Thoracic aorta (tissue), 2 donors: ENCODE measurements around the gene ALKBH1. TPM values are rescaled to one million over a fixed set of nuclear protein-coding genes. Genes with fewer than 3 reads are reported as not detected.
"Not testable (repeated sequence)": the region's sequence is repeated elsewhere in the genome, so short reads cannot be mapped to it uniquely, and the experiment has no call there.

ENCODE experiments used
- ATAC-seq: fragments of 150-250 bp; one replicate; pipeline ENCODE4 v1.8.0; 2017; ENCODE audit warnings: low read depth; ENCODE audit not compliant: insufficient number of reproducible peaks, low FRiP score
- DNase-seq: peaks from one replicate; pipeline ENCODE4 v3.0.0-alpha.2; 2020; ENCODE audit warnings: low spot score
- H3K27ac ChIP-seq, 2 donors: fragments of 200-600 bp; sonication (generic); 1 replicate in 1 of 2; 2 replicates in 1 of 2; pipeline ENCODE4 v1.5.1; 2016; ENCODE audit warnings: mild to moderate bottlenecking in 2 of 2, moderate library complexity in 2 of 2
- H3K27me3 ChIP-seq: fragments of 200-600 bp; sonication (generic); replicated peaks from 2 replicates; pipeline ENCODE4 v1.6.0; 2016; ENCODE audit warnings: mild to moderate bottlenecking; ENCODE audit not compliant: insufficient read depth
- H3K36me3 ChIP-seq: fragments of 200-600 bp; sonication (generic); one replicate; pipeline ENCODE4 v1.5.1; 2016
- H3K4me1 ChIP-seq, 2 donors: fragments of 200-600 bp; sonication (generic); 1 replicate in 1 of 2; 2 replicates in 1 of 2; pipeline versions ENCODE4 v1.5.1 to v1.6.0; 2016; ENCODE audit warnings: low read depth in 2 of 2, mild to moderate bottlenecking in 1 of 2; ENCODE audit not compliant: control insufficient read depth in 1 of 2
- H3K4me3 ChIP-seq: fragments of 200-600 bp; sonication (generic); 2 replicates; pipeline ENCODE4 v1.5.1; 2016; ENCODE audit warnings: mild to moderate bottlenecking
- H3K9me3 ChIP-seq: fragments of 200-600 bp; sonication (generic); 2 replicates; pipeline ENCODE4 v1.5.1; 2016
- CTCF ChIP-seq: fragments of 200-600 bp; sonication (generic); IDR thresholded peaks from one replicate; pipeline ENCODE4 v1.5.1; 2019; ENCODE audit warnings: antibody characterized with exemption
- total RNA-seq, 2 donors: library from RNA; depleted of rRNA; stranded (reverse); fragments of >200 nt; gene quantifications; one replicate each; pipeline versions ENCODE4 v1.1.0 to v1.2.3, GENCODE V29; 2016

Gene ALKBH1
- total RNA-seq, 2 donors from 2014 or later, result 7.2 to 7.3 TPM

GRCh38 chr14:77673193-77673592, 34.6 kb downstream of the ALKBH1 start:
- H3K4me3 ChIP-seq, result no peak overlapping the region
- H3K27me3 ChIP-seq, result no peaks in the 10 kb centered on the region
- DNase-seq (no peak), ATAC-seq (no peak)
- TF ChIP-seq CTCF, result no peak
- H3K4me1 ChIP-seq, result no peaks in the 10 kb centered on the region
- H3K36me3 ChIP-seq, result peaks cover 33% of the 10 kb centered on the region
- H3K9me3 ChIP-seq, result no peaks in the 10 kb centered on the region
- no peak overlapping the region for H3K27ac ChIP-seq

- no peak overlapping the region for H3K4me3 ChIP-seq
- H3K4me1 ChIP-seq, result no peaks in the 10 kb centered on the region
- H3K9me3 ChIP-seq, result no peaks in the 10 kb centered on the region
- ATAC-seq (no peak), DNase-seq (no peak)
- H3K36me3 ChIP-seq, result no peaks in the 10 kb centered on the region
- TF ChIP-seq CTCF, result no peak
- H3K27ac ChIP-seq, result no peak overlapping the region
- no peaks in the 10 kb centered on the region for H3K27me3 ChIP-seq
These were observed 40.5 kb downstream of the ALKBH1 start for GRCh38 chr14:77667331-77667730.

DNA sequence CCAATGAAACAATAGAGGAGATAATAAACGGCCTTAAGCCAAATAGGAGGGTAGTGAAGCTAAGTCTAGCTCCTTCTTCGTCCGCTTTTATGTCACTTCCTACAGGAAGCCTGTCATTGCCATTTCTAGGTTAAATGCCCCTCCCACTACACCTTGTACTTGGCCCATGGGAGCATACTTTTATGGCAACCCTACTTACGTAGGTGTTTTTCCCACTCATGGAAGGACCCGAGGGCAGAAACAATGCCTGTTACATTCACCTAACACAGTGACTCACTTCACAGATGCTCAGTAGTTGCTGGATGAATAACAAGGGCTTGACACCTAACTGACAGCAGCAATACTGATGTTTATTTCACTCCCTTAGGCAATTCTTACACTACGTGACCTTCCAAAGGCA, 44.5 kb downstream of the ALKBH1 start:
- no peaks in the 10 kb centered on the region for H3K4me1 ChIP-seq
- no peak for TF ChIP-seq CTCF
- H3K4me3 ChIP-seq, result no peak overlapping the region
- DNase-seq, result no peak
- no peak for ATAC-seq
- no peaks in the 10 kb centered on the region for H3K36me3 ChIP-seq
- H3K27me3 ChIP-seq, result no peaks in the 10 kb centered on the region
- no peaks in the 10 kb centered on the region for H3K9me3 ChIP-seq
- H3K27ac ChIP-seq, result no peak overlapping the region

- not testable (repeated sequence) for H3K4me3 ChIP-seq, H3K36me3 ChIP-seq, H3K27me3 ChIP-seq, ATAC-seq, DNase-seq, H3K4me1 ChIP-seq, H3K27ac ChIP-seq, H3K9me3 ChIP-seq
These were observed 46.3 kb downstream of the ALKBH1 start for GRCh38 chr14:77661562-77661961.

DNA sequence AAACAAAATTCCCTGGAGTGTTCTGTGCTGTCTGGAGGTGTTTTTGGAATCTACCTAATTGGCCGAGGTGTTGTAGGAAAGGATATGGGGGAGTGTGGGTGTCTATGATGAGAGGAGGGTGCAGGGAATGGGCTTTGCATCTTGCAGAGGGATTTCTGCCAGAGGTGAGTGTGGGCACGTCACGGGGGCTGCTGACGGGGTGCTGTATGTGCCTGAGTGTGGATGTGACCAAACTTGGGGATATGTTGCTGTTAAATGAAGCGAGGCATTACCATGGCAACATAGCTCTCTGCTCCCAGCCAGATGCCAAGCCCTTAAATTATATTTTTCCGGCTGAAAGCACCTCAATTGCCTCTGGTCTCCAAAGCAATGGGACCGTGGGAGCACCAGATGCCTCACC, 47.1 kb downstream of the ALKBH1 start:
- H3K4me1 ChIP-seq, result no peaks in the 10 kb centered on the region
- no peaks in the 10 kb centered on the region for H3K27me3 ChIP-seq
- no peaks in the 10 kb centered on the region for H3K9me3 ChIP-seq
- ATAC-seq (no peak), DNase-seq (no peak)
- no peak for TF ChIP-seq CTCF
- H3K36me3 ChIP-seq, result no peaks in the 10 kb centered on the region
- no peak overlapping the region for H3K27ac ChIP-seq
- no peak overlapping the region for H3K4me3 ChIP-seq

DNA sequence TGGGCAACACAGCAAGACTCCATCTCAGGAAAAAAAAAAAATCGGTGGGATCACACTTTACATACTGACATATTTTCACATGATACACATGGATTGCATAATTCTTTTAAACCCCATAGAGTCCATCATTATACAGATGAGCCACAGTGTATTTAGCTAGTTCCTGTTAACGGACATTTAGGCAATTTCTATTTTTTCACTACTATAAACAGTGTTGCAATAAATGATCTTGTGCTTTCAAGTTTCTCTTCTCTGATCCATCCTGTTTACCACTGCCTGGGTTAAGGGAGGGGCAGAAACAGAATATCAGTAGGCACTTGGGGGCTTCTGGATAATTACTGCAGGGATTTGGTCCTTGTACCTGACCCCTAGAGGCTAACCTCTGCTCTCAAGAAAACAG, 48.0 kb downstream of the ALKBH1 start:
- no peaks in the 10 kb centered on the region for H3K27me3 ChIP-seq
- H3K4me1 ChIP-seq, result no peaks in the 10 kb centered on the region
- H3K27ac ChIP-seq, result no peak overlapping the region
- no peaks in the 10 kb centered on the region for H3K9me3 ChIP-seq
- no peak for DNase-seq
- no peak for TF ChIP-seq CTCF
- ATAC-seq, result no peak
- no peak overlapping the region for H3K4me3 ChIP-seq
- H3K36me3 ChIP-seq, result no peaks in the 10 kb centered on the region
